ENCODE data around the gene TGFB1I1.

- TF ChIP-seq CREB5 (CRISPR knock-in tag; IDR thresholded peaks at IDR 0.05; ENCODE audit: low read depth): no peak
- TF ChIP-seq ZFP30 (CRISPR knock-in tag; IDR thresholded peaks at IDR 0.05): no peak
- TF ChIP-seq OSR1 (CRISPR knock-in tag; IDR thresholded peaks at IDR 0.05): no peak
- no peak for TF ChIP-seq ZFP3 (CRISPR knock-in tag; IDR thresholded peaks at IDR 0.05)
- no peak for TF ChIP-seq ZNF565 (CRISPR knock-in tag; conservative IDR thresholded peaks at IDR 0.05; ENCODE audit: low read depth)
- TF ChIP-seq PATZ1 (CRISPR knock-in tag; IDR thresholded peaks at IDR 0.05; ENCODE audit: borderline replicate concordance): no peak
- TF ChIP-seq GLIS3 (CRISPR knock-in tag; IDR thresholded peaks at IDR 0.05): no peak
- no peak for TF ChIP-seq SNAI2 (CRISPR knock-in tag; IDR thresholded peaks at IDR 0.05)
- no peak for TF ChIP-seq BACH2 (CRISPR knock-in tag; IDR thresholded peaks at IDR 0.05; ENCODE audit: borderline replicate concordance)
- no peak for TF ChIP-seq RARB (CRISPR knock-in tag; IDR thresholded peaks at IDR 0.05)
Observed at GRCh38 chr16:31439519-31439918, 32.4 kb upstream of the TGFB1I1 start.
